NCI-H1092 (cell line): ENCODE results near the gene CAPN11.

Experiments used
- DNase-seq: peaks from one replicate; lab custom pipeline; 2025; lab: John Stamatoyannopoulos, UW

Gene CAPN11

DNA sequence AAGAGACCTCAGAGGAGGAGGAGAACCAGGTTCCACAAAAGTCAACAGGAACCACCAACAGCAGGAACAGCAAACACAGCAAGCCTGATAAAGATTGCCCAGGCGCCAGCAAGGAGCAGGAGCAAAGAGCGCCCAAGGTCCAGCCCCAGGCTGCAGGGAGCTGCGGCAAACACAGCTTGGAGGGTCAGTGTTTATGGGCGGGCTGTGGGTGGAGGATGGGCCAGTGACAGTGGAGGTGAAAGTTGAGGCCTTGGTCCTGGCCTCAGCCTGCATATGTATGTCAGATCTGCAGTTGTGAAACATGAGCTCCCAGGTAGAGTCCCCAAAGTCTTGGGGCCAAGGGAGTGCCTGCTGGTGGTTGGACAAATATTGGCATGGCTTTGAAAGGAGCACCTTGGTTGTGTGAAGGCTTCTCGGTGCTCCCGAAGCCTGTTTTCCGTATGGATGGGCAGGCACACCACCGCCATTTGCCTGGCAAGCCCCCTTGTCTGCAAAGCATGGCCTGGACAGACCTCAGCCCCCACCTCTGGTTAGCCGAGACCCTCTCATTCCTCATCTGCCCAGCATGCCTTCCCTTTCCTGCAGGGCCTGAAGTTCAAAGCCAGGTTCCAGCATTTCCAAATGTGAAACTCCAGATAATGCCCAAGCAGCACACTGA lies 2.0 kb upstream of the CAPN11 start:
- DNase-seq = no peak

GRCh38 chr6:44157152-44157521 lies 1.5 kb upstream of the CAPN11 start:
- no peak for DNase-seq

- DNase-seq = peak; percentile 5
Observed at GRCh38 chr6:44161997-44162338, 3.3 kb downstream of the CAPN11 start.

GRCh38 chr6:44162876-44163625 lies 4.4 kb downstream of the CAPN11 start:
- no peak for DNase-seq

DNA sequence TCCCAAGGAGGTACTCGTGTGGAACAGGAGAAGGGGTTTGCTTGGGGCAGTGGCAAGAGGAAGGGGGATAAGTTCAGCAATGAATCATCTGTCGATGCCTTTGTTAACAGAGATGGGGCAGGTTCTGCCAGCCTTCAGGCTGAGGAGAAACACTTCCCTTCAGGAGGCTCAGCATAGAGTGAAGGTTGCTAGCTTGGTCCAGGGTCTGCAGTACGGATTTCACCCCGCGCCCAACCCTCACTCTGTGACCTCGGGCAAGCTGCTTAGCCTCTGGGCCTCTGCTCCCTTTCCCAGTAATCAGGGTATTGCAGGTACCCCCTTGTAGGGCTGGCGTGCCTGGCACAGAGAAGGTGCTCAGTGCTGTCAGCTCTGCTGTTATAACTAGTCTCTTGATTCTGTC lies 7.5 kb downstream of the CAPN11 start:
- DNase-seq = no peak

- DNase-seq = no peak
Observed at GRCh38 chr6:44166591-44167184, 8.1 kb downstream of the CAPN11 start.

GRCh38 chr6:44167567-44167966 lies 8.9 kb downstream of the CAPN11 start:
- DNase-seq = no peak

DNA sequence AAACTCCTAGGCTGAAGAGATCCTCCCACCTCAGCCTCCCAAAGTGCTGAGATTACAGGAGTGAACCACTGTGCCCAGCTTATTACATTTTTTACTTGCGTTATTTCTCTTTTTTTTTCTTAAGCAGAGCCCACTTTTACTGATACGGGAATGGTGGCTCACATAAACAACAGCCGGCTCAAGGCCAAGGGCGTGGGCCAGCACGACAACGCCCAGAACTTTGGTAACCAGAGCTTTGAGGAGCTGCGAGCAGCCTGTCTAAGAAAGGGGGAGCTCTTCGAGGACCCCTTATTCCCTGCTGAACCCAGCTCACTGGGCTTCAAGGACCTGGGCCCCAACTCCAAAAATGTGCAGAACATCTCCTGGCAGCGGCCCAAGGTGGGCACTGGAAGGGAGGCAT lies 10.5 kb downstream of the CAPN11 start:
- no peak for DNase-seq

GRCh38 chr6:44169886-44170570 lies 11.4 kb downstream of the CAPN11 start:
- no peak for DNase-seq

DNA sequence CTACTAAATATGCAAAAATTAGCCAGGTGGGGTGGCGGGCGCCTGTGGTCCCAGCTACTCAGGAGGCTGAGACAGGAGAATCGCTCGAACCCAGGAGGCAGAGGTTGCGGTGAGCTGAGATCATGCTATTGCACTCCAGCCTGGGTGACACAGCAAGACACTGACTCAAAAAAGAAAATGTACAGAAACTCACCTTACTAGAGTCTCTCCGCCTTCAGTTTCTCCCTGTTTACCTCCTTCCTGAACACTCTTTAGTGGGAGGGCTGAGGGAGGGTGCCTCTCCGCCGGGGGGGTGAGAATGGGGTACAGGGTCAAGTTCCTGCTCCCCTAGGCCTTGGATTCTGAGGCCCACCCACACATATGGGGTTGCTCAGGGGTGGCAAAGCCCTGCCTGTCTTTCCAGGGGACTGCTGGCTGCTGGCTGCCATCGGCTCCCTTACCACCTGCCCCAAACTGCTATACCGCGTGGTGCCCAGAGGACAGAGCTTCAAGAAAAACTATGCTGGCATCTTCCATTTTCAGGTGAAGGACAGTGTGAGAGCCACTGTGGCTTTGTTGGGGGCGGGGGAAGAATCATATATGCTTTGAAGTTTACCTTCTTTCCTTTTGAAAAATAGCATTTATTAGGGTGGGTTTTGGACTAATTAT lies 13.4 kb downstream of the CAPN11 start:
- no peak for DNase-seq

GRCh38 chr6:44172731-44173500 lies 14.3 kb downstream of the CAPN11 start:
- peak; percentile 81 for DNase-seq

DNA sequence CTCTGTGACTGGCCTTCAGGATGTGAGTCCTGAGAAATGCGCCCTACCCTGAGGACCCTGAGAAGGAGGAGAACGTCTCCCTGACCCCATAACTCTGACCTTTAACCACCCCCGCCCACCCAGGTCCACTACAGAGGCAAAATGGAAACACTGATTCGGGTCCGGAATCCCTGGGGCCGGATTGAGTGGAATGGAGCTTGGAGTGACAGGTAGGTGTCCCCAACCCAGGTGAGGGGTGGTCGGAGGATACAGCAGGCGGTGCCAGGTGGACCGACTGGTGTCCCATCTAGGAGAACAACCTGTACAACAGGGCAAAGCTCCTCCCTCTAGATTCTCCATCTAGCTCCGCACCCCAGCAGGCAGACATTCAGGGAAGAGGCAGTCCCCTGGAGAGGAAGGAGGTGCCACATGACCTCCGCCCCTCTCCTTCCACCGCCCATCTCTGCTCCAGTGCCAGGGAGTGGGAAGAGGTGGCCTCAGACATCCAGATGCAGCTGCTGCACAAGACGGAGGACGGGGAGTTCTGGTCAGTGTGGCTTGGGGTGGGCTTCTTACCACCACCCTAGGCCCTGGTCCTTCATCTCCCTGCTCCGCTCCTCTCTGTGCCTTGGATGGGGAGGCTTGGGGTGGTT lies 17.6 kb downstream of the CAPN11 start:
- no peak for DNase-seq

DNA sequence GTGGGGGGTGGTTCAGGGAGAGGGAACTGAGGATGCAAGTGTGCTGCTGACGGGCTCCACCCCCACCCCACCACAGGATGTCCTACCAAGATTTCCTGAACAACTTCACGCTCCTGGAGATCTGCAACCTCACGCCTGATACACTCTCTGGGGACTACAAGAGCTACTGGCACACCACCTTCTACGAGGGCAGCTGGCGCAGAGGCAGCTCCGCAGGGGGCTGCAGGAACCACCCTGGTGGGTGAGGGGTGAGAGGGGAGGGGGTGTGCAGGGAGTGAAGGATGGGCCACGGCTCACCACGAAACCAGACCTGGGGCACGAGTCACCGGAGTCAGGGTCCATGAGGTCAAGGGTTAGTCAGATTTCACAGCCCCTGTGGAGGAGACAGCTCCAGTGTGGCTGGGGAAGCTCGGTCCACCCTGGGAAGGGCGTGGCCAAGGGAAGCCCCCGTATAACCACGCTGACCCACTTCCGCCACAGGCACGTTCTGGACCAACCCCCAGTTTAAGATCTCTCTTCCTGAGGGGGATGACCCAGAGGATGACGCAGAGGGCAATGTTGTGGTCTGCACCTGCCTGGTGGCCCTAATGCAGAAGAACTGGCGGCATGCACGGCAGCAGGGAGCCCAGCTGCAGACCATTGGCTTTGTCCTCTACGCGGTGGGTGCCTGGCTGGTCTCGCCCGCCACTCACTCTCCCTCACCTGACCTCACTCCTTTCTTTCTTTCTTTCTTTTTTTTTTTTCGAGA lies 18.3 kb downstream of the CAPN11 start:
- DNase-seq = no peak

DNA sequence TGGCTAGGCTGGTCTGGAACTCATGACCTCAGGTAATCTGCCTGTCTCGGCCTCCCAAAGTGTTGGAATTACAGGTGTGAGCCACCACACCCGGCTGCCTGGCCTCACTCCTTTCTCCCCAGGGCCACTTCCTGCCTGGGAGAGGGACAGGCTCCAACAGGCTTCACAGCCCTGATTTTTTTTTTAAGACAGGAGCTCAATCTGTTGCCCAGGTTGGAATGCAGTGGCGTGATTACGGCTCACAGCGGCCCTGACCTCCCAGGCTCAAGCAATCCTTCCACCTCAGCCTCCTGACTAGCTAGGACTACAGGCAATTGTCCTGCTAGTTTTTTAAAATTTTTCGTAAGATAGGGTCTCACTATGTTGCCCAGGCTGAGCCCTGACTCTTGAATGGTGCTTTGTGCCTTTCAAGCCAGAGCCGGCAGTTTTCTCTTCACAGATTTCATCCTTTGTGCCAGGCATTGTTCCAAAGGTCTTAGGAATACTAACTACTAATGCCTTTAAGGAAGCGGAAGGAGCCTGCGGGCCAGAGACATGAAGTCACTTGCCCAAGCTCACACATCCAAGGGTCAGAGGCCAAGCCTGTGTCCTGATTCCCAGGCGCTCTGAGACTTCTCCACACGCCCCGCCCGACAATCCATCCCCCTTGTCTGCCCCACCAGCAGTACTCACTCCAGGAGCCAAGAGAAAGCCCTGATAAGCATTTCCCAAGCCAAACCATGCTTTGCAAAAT lies 19.2 kb downstream of the CAPN11 start:
- DNase-seq = no peak

- no peak for DNase-seq
Observed at GRCh38 chr6:44178424-44179071, 19.9 kb downstream of the CAPN11 start.

GRCh38 chr6:44179072-44179536 lies 20.5 kb downstream of the CAPN11 start:
- DNase-seq = no peak

DNA sequence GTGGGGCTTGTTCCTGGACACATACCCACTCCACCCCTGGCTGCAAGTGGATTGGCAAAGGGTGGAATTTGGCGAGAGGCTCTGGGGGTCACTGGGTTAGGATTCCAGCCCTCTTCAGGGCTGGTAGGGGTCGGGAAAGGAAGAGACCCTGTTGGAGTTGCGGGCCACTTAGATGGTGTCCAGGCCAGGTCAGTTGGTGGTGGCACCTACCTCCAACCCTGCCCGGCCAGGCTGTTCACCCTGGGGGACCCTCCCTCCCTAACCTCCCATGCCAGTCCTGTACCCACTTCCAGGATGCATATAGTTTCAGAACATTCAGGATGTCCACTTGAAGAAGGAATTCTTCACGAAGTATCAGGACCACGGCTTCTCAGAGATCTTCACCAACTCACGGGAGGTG lies 21.0 kb downstream of the CAPN11 start:
- no peak for DNase-seq

GRCh38 chr6:44180406-44180805 lies 21.8 kb downstream of the CAPN11 start:
- DNase-seq = no peak

DNA sequence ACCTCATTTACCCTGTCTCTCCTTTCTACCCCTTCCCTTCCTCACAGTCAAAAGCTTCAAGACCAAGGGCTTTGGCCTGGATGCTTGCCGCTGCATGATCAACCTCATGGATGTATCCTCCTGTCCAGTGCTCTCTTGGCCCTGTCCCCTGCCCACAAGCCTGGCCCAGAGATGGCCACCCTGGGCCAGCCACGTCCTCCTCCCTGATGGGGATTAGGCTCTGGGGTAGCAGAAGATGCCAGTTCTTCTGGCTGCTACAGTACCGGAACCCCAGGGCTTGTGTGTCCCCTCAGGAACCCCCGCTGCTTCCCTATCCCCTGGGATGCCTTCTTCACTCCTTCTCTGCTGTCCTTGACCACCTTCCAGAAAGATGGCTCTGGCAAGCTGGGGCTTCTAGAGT lies 22.3 kb downstream of the CAPN11 start:
- no peak for DNase-seq
